ENCODE results near the gene REXO2.
A peak's percentile ranks its signal among the peaks of the same experiment; 100 is the strongest.

Gene REXO2

DNA sequence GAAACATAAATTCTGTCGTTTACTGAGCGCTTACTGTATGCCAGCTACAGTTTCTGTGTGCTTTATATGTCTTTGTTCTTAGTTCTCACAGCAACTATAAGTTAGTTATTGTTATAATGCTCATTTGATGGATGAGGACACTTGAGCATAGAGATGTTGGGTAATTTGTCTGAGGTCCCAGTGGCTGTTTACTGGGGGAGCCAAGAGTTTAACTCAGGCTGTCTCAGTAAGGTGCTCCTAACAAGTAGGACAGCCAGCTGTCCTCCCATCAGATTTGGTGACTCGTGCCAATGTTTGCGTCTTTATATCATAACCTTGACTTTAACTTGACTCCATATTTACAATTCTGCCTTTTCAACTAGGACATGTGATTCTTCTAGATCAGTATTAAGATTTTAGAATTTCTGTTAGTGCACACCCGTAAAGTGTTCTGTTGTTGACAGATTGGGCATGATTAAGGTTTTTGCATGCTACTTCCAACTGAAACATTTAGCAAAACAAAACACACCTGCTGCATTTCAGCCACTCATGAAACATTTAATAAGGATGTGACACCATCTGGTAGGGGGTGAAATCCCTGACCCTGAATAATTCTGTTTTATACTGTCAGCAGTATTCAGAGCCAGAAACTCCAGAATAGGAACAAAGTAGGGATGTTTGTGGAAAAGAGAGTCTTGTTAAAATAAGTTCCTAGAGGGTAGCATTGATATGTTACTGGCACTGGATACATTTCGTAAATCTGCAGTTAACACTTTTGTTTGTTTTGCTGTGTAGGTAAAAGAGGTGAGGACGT, 1.9 kb downstream of the REXO2 start:
- peak in 2 of 3 experiments; percentile 59 to 85 for DNase-seq

DNA sequence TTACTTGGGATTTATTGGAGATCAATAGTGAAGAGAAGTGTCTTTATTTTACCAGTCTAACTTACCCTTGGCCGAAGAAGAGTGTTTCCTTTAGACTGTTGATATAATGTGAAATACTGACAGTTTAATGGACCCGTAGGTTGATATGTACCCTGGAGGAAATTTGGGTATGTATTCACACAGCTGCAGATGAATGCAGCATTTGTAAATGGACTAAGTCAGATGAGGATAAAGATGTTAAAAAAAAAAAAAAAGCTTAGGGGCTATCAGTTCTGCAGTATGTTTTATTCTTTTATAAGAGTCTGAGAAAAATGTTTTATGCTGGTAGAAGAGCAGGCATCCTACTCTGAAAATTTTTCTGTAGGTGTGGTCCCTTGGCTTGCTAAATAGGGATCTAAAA, 2.7 kb downstream of the REXO2 start:
- peak in 2 of 3 experiments; percentile 38 to 74 for DNase-seq

DNA sequence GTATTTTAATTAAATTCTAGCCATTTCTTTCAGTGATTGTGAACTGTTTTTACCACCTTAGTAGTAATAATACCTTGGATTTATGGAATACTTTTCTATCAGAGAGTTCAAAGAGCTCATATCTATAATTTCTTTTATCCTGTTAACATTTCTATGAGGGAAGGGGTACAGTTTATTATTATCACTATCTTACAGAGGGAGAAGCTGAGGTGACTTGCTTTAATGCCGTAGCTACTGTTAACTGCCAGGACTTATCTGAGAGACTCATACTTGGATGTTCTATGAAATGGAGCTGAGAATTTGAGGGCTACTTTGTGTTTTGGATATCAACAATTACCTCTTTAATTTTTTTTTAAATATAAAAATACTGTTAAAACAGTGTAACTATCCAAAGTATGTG, 3.3 kb downstream of the REXO2 start:
- DNase-seq, result no peak

DNA sequence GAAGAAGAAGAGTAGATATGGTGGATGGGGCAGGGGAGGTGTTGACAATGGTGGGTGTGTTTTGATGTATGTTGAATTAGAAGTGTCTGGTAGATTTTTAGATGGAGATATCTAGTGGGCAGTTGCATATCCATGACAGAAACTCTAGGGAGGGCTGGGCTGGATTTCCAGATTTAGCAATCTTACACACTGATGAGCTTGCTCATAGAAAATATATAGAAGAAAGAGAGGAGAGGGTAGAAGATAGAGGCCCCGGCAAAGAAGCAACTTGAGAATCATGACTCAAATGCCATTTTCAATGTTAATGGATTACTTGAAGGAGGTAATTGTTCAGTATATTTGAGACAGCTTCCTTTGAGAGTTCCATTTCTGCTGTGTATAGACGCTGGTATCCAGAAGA, 8.2 kb downstream of the REXO2 start:
- no peak for DNase-seq

- no peak for DNase-seq
Measured at GRCh38 chr11:114447892-114448291, 8.6 kb downstream of the REXO2 start.

GRCh38 chr11:114448749-114449482, 9.6 kb downstream of the REXO2 start:
- peak in 1 of 3 experiments; percentile 49 for DNase-seq

DNA sequence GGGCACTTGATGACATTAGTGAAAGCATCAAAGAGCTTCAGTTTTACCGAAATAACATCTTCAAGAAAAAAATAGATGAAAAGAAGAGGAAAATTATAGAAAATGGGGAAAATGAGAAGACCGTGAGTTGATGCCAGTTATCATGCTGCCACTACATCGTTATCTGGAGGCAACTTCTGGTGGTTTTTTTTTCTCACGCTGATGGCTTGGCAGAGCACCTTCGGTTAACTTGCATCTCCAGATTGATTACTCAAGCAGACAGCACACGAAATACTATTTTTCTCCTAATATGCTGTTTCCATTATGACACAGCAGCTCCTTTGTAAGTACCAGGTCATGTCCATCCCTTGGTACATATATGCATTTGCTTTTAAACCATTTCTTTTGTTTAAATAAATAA, 10.6 kb downstream of the REXO2 start:
- no peak for DNase-seq

GRCh38 chr11:114452399-114452798, 13.1 kb downstream of the REXO2 start:
- DNase-seq, result no peak

GRCh38 chr11:114463999-114464398, 24.7 kb downstream of the REXO2 start:
- no peak for DNase-seq

DNA sequence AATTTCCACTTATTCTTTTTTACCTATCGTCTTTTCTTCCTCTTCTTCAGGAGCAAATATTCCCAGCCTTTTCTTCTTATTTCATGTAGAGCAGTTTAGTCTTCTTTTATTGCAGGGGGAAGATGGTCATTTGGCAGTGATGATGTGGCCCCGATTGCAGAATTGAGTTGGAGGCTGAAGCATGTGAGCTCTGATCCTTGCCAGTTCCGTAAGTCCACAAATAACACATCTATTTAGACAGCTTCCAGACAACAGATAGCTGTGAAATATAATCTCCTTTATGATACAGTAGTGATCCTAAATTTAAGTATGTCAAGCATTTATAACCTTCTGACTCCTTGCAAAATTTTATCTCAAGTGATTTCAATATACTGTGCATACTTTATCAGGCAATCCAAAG, 27.5 kb downstream of the REXO2 start:
- DNase-seq, result no peak

DNA sequence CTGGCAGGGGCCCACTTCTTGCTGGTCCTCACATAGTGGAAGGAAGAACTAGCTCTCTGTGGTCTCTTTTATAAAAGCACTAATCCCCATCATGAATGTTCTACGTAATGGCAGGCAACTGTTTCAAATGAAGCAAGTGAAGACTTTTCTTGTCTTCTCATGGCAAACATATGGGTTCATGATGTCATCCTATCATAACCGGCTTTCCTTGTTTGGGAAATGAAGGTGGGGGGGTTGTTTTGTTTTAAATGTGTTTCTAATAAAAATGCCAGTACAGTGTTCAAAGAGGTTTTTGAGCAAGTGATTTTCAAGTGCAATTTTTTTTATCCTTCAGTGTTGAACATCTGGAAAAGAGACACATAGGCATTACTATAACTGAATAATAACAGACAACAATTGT, 33.4 kb downstream of the REXO2 start:
- DNase-seq, result no peak

- no peak for DNase-seq
Measured at GRCh38 chr11:114478001-114478410, 38.7 kb downstream of the REXO2 start.

- no peak for DNase-seq
Measured at GRCh38 chr11:114478768-114479167, 39.5 kb downstream of the REXO2 start.

GRCh38 chr11:114479331-114479730, 40.1 kb downstream of the REXO2 start:
- DNase-seq, result no peak

- DNase-seq, result no peak
Measured at GRCh38 chr11:114482114-114482513, 42.8 kb downstream of the REXO2 start.

DNA sequence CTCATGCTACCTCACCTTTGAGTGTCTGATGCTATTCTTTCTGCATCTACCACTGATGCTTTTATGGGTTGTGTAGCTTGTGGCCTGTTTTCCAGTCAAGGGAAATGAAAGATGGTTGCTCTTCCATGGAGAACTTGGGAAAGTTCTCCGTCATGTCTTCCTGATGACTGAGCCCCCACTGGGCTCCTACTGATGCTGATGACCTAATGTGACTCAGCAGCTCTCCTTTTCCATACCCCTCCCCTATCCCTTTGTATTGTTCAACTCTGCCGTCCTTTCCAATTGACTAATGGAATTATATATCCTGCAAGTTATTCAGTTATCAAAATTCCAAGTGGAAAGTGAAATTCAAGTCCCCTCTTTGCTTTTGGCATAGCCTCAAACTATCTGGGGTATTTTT, 44.7 kb downstream of the REXO2 start:
- no peak for DNase-seq

DNA sequence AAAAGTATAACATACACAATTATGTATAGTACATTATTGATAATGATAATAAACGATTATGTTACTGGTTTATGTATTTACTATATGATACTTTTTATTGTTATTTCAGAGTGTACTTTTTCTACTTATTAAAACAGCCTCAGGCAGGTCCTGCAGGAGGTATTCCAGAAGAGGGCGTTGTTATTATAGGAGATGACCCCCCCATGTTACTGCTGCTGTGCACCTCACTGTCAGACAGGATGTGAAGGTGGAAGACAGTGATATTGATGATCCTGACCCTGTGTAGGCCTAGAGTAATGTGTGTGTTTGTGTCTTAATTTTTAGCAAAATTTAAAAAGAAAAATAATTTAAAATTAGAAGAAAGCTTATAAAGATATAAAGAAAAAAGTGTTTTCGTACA, 57.6 kb downstream of the REXO2 start:
- DNase-seq, result no peak

DNA sequence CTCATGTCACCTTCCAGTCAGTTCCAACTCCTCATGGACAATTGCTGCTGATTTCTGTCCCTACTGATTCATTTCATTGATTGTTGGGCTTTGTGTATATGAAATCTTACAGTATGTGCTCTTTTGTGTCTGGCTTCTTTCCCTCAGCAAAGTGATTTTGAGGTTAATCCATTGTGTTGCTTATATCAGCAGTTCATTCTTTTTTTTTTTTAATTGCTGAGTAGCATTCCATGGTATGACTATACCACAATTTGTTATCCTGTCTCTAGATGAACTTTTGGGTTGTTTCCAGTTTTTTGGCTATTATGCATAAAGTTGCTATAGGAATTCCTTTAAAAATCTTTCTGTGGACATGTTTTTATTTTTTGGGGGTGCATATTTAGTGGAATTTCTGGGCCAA, 60.5 kb downstream of the REXO2 start:
- DNase-seq, result no peak
